IPS-NIHi7 (cell line): ENCODE measurements around the gene LAMA5.
A peak's percentile ranks its signal among the peaks of the same experiment; 100 is the strongest.
"Not testable (repeated sequence)": the region's sequence is repeated elsewhere in the genome, so short reads cannot be mapped to it uniquely, and the experiment has no call there.

Source experiments
- DNase-seq: peaks from one replicate; pipeline ENCODE4 v3.0.0; 2012; ENCODE audit warnings: mixed read lengths; ENCODE audit errors: extremely low spot score

Gene LAMA5

DNA sequence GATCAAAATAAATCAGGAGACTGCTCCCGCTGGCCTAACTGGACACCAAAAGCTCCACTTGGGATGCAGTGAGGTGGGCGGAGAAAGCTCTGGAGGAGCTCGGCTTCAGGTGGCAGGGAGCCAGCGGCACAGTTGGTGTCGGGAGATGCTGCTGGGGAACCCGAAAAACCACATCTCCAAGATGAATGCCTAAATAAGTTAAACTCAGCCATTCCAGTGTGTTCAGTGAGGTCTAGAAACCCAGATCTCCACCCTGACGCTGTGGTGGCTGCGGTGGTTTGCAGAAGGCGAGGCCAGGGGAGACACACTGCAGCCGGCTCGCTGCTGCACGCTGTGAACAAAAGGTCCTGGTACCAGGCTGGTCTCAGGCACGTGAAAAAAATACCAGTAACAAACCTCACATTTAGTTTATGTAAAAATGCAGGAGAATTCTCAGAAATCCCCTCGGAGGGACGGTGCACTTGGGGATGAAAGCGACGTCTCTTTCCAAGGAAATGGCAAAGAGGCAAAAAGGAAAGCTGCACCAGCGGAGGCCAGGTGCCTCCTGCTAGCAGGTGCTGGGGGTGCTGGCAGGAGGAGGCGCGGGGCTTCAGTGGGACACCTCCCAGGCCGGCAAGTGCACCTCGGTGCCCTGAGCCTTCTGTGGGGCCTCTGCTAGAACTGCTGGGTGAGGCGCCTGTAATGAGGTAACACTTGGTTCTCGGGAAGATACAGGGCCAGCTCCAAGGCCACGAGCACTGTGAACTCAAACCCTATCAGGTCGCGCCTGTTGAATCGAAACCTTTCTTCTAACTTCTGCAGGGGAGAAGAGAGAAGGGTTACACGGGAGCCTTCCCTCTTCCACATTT, 23.4 kb upstream of the LAMA5 start:
- DNase-seq = no peak

DNA sequence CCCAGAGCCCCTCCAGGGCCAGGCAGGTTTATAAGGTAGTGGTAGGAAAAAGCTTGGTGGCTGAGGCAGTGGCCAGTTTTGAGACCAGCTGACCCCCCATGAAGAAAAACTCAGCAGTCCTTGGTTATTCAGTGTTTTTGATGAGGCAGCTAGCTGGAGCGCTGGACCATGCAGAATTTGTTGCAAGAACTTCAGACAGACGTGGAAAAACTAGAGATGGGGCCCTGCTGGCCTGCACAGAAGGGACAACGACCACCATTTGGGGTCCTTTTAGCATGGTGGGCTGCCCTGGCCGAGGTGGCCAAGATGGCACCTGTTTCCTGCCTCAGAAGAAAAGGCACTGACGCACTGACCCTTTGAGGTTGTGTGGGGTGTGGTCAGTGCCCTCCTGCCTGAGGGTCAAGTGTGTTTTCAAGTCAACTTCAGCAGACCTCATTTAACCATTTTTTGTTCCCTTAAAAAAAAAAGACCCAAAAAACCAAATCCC, 22.5 kb upstream of the LAMA5 start:
- no peak for DNase-seq

DNA sequence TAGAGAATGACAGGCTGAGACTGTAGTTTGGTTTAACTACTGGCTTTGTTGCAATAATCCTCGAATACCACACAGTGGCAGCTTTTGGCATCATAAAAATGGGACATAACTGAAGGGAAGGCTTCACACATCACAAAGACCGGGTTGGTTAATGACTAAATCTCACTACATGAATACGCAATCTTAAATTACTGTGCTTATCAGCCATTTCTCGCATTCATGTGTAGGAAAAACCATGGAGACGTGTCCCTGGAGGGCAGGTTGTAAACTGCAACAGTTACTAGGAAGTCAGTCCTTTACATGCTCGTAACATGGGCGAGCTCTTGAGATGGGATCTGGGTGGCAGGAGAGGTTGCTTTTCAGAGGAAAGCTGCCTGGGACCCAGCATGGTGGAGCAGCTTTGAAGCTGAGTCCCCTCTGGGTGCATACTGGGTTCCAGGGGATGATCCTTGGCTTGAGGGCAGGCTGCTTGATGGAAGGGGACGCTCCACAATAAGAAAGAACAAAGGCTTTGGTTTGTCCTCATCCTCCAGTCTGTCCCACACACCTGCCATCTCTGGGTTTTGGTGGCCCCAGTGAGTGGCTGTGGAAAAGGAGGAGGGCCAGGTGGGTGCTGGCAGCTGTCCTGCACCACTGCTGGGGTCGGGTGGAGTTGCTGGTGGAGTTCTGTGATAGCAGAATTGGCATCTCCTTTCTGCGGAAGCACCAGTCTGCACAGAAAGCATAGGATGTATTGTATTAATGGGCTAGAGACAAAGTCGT, 21.9 kb upstream of the LAMA5 start:
- no peak for DNase-seq

DNA sequence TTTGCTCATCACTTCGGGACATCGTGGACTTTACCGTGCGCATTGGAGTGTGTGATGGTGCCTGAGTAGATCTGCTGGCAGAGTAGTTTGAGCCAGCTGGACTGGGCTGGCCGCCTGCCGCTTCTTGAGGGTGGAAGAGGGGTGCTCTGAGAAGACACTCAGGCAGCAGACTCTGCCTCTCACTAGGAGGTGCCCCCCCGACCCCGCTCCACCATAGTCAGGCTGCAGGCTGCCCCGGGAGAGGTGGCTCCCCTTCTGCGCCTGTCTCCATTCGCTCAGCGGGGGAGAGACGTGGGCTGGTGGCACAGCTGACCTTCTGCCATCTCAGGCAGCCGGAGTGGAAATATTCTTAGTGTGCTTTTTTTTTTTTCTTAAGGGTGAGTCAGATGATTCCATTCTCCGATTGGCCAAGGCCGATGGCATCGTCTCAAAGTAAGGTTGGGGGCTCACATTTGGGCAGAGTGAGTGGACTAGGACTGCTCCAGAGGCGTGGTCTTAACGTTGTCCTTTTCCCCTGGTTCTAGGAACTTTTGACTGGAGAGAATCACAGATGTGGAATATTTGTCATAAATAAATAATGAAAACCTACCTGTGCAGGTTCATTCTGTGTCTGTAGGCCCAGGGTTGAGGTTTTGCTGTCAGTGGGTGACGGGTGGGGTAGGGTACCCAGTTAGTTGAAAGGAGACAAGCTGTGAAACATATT, 21.0 kb upstream of the LAMA5 start:
- no peak for DNase-seq

DNA sequence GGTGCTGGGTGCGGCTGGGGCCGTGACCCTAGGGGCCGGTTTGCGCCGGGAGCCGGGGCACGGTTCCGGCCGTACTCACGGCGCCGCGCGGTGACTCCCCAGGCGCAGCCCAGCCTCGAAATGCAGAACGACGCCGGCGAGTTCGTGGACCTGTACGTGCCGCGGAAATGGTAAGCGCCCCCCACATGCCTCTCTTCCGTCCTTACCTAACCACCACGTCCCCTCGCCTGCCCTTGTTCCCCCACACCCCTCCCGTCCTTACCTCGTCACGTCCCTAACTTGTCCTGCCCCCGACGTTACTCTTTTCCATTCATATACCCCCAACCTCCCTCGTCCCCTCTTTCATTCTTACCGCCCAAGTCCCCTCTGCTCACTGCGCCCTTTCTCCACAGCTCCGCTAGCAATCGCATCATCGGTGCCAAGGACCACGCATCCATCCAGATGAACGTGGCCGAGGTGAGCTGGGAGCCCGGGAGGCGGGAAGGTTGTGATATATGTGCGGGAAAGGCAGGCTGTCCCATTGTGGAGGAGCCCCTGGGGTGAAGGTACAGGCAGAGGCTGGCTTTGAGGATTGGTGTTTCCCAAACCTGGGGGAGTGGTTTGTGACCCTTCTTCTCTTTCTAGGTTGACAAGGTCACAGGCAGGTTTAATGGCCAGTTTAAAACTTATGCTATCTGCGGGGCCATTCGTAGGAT, 20.3 kb upstream of the LAMA5 start:
- DNase-seq = no peak

DNA sequence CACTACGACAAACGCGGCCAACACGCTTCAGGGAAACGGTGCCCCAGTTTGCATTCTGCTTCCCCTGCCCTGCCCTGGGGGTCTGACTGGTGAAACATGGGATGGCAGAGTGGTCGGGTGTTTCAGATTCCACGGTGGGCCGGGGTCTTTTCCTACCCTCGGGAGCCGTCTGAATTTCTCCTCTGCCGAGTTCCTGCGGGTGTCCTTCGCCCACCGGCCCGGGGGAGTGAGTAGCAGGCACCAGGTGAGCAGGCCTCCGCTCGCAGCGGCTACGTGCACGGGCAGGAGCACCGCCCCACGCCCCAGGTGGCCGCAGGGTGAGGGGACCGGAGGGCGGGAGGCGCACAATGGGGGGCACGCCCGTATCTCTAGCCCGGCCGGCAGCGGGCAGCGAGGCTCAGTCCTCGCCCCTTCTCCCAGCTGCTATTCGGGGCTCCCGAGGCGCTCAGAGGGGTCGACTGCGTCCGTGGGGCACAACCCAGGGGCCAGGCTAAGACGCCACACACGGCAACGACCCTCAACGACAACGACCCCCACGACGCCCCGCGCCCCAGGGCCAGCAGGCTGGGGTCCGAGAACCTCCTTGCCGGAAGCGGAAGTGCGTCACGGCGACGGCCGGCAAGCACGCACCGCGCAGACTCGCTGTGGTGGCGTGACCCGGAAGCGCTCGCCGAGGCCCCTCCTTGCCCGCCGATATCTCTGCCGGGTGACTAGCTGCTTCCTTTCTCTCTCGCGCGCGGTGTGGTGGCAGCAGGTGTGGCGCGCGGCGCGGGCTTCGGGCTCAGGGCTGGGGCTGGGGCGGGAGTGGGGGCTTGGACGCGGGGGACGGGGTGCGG, 19.5 kb upstream of the LAMA5 start, which contains the start of gene RPS21:
Gene RPS21, plus strand, starts transcription at position 721 of the 836 bp plus-strand sequence. CDS start 236 bp downstream, outside the sequence.
- peak; percentile 93 for DNase-seq

DNA sequence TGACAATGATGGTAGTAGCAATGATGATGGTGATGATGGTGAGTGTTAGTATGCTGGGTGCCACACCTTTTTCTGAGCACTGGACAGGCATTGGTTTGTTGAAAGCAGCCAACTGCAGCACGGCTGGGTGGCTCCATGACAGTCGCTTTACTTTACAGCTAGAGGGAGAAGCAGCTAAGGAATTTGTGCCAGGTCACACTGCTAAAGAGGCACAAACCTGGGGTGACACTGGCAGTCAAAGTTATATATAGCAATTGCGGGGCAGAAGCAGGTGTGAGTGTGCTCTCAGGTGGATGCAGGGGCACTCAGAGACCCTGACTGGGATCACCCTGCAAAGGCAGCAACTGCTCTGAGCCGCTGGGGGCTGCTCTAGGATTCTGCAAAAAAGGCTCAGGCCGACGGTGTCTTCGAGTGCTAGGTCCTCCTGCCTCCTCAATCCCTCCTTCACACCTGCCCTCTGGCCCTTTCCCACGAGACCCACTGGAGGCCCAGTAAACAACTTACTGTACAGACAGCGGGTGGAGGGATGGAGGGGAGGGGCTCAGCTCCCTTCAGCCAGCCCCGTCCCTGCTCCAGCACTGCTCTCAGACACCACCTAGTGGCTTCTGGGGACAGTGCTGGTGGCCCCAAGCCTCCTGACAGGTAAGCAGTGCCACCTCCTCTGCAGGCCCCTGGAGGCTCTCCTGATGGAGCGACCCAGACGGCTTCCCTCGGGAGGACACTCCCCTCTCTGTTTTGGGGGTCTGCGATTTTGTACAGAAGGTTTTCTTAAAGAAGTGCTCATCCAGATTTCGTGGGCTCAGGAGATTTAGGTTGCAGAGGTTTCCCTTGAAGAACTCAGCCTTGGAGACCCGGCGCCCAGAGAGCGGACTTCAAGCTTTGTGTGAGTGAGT, 15.4 kb upstream of the LAMA5 start:
- DNase-seq = peak; percentile 87

DNA sequence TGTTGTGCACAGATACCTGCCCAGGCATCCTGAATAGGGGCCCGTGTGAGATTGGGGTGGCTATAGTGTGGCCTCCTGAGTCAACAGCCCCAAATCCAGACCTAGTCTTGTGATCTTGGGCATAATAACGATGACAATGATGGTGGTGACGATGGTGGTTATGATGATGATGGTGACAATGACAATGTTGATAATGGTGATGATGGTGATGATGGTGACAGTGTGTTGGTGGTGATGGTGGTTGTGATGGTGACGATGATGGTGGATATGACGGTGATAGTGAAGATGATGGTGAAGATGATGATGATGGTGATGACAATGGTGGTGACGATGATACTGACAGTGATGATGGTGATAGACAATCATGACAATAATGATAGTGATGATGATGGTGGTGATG, 14.7 kb upstream of the LAMA5 start:
- DNase-seq = no peak

DNA sequence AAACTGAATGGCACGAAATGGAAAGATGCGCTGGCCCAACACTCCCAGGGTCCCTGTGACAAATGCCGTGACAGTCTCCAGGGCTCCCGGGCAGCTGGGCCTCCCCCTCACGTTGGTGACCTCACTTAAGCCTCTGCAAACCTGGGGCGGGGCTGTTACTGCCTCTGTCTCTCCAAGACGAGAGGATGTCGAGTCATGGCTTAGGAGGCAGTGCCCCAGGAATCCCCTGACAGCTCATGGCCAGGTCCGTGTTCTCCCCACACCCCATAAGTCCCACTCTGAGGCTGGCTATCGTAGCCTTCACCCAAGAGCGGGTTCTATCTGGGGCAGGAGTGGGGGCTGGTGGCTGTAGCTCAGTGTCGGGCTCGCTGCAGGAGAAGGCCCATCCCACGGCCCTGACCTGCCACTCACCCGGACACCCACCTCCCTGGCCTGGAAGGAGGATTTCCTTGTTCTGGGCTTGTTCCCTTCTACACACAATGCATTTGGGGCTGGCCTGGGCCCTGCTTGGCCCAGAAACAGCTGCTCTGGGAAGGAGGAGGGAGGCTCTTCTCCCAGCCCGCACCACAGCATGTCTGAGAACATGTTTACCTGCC, 14.2 kb upstream of the LAMA5 start:
- no peak for DNase-seq

DNA sequence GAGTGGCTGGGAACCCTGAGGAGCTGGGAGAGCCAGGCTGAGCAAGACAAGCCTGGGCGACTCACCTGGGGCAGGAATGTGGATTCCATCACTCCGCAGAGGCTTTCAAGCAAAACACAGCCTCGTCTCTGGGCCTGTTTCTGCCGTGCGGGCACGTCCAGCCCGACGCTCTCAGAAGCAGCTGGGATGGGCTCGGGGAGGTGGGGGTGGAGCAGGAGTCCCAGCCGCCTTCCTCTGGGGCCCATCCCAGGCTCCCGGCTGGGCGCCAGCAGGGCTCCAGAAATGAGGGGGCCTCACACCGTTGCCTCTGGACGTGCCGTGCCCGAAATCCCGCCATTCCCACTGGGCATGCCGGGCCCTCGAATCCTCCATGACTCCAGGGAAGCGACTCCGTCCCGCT, 11.1 kb upstream of the LAMA5 start:
- DNase-seq = no peak

DNA sequence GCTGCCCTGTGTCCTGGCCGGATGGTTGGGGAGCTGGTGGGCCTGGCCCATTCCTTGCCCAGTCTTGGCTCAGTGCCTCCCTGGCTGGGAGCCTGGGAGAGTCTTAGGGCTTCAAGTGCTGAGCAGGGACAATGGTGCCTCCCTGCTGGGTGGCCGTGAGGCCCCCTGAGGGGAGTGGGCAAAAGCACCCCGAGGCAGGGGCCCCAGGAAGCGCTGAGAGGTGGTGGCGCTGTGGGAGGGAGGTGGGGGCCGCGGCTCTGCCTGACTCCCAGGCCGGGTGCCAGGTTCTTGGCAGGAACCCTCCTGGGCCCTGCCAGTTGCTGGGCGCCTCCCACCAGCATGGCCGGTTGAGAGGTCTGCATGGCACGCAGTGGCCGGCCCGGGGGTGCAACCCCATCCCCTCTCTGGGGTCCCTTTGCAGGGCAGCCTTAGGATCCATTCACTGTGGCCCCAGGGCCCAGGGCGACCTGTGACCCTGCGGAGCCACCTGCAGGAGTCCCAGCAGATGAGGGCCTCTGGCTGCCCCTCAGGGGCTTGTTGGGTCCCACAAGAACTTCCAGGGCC, 10.6 kb upstream of the LAMA5 start:
- no peak for DNase-seq

DNA sequence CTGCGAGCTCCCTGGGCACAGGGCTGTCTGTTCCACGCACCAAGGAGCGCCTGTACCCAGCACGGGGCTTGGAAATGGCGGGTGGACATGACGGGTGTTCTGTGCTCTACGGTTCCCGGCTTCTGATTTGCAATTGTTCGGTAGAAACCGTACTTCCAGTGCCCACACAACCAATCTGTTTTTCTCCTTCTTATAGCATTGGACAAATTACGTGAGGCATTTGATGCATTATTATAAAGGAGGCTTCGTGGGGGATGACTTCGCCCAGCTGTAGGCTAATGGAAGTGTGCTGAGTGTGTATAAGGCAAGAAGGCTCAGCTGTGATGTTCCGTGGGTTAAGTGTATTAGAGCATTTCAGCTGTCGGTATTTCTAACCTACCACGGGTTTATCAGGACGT, 10.0 kb upstream of the LAMA5 start:
- no peak for DNase-seq

DNA sequence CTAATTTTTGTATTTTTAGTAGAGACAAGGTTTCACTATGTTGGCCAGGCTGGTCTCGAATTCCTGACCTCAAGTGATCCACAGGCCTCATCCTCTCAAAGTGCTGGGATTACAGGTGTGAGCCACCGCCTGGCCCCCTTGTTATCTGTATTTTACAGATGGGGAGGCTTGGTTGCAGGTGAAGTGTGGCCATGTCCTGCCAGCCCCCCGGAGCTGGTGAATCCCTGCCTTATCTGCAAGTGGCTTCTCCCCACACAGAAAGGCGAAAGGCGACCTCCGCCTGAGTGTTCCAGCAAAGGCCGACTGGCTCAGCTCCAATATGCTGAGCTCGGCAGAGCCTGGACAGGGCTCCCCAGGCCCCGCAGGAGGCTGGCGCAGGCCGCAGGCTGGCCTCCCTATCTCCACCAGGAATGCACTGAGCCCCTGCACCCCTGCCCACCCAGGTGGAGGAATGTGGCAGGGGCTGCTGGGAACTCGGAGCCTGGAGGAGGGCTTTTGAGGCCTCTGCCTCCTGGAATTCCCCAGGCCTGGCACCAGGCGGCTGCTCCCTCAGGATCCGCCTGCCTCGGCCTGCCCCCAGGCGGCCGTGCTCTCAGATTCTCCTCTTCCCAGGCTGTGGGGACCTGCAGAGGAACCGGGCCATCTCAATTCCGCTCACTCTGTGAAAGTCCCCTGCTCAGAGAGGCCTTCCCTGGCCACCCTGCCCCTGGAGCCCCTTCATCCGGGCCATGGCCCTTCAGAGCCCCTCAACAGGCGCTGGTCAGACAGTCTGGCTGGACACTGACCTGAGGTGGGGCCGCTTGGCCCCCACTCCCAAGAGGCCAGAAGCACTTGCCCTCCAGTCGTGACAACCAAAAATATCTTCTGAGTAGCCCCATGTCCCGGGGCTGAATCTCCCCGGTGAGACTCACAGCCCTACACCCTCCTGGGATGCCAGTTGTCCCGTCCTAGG, 9.3 kb upstream of the LAMA5 start:
- peak; percentile 85 for DNase-seq

DNA sequence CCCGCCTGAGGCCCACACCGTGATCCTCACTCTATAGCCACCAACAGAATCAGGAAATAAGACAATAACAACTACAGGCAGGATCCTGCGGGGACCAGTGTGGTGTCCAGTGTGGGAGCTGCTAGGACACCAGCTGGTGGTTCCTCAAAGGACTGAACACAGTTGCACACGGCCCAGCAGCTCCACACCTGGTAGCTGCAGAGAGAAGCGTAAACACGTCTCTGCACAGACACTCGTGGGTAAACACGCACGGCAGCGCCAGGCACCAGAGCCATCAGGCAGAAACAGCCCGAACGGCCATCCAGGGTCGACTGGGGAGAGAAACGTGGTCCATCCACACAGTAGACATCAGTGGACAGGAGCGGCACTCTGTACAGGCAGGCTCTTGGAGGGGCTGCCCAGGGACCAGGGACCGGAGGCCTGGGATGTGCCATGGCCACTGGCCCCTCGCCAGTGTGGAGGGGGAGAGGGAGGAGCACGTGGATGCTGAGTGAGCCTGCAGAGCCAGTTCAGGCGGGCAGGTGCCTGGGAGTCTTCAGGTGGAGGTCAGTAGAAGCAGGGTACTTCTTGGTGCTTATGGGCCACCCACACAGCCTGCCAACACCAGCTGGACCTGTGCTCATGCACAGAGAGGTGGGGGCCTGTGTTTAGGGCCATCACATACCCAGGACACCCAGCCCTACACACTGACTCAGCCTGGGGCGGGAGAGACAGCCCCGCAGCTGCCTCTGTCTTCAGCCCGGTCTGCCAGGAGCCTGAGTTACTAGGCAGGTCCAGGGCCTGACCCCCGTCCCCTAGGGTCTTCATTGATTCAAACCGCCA, 7.4 kb upstream of the LAMA5 start:
- DNase-seq = no peak

DNA sequence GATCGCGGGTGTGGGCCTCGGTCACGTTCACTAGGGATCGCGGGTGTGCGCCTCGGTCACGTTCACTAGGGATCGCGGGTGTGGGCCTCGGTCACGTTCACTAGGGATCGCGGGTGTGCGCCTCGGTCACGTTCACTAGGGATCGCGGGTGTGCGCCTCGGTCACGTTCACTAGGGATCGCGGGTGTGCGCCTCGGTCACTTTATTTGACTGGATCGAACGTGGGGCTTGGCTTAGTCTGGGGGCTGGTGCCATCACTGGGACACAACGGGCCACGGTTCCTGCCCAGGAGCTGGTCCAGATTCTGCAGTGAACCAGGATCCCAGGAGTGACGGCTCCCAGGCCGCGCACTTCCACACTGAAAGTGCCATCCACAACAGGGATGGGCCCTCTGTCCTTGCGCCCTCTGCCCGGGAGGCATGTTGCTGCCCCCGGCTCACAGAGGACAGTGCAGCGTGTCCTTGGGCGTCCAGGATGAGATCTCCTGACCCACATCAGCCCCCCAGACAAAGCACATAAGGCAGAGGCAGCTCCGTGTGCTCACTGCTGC, 6.6 kb upstream of the LAMA5 start:
- not testable (repeated sequence) for DNase-seq
